MM.1S (cell line): Measurements from ENCODE around the gene CORO7.

Source experiments
- CTCF ChIP-seq: fragments of 300-600 bp; sonication (generic); IDR thresholded peaks from 2 replicates; pipeline ENCODE4 v1.5.1; 2016; ENCODE audit warnings: antibody characterized with exemption, low read length, mixed read lengths
- EZH2 ChIP-seq: fragments of 300-600 bp; sonication (generic); optimal IDR thresholded peaks from 2 replicates; pipeline ENCODE3; 2017; ENCODE audit warnings: low read depth, mild to moderate bottlenecking, antibody characterized with exemption, low read length, mixed read lengths
- EZH2phosphoT487 ChIP-seq: fragments of 300-600 bp; sonication (generic); IDR thresholded peaks from 2 replicates; pipeline ENCODE4 v1.6.1; 2018; ENCODE audit warnings: antibody characterized with exemption, low read length

GRCh38 chr16:4337540-4338088, 78.8 kb downstream of the CORO7 start:
- no peak for TF ChIP-seq CTCF
- TF ChIP-seq EZH2phosphoT487: no peak
- TF ChIP-seq EZH2: no peak
